GM23248 (cell line): ENCODE data around the gene CDH16.

Source experiments
- EZH2 ChIP-seq: fragments of 200-600 bp; sonication (generic); IDR thresholded peaks from 2 replicates; pipeline ENCODE4 v1.6.1; 2018; ENCODE audit warnings: antibody characterized with exemption, mild to moderate bottlenecking; ENCODE audit not compliant: insufficient read depth, poor library complexity, severe bottlenecking
- EZH2phosphoT487 ChIP-seq: fragments of 200-600 bp; sonication (generic); IDR thresholded peaks from 2 replicates; pipeline ENCODE4 v1.6.1; 2018; ENCODE audit warnings: antibody characterized with exemption, moderate library complexity, mild to moderate bottlenecking, low read depth; ENCODE audit not compliant: insufficient read depth

GRCh38 chr16:66881964-66882508 lies 36.6 kb downstream of the CDH16 start:
- no peak for TF ChIP-seq EZH2
- no peak for TF ChIP-seq EZH2phosphoT487
